ENCODE measurements around the gene SLC49A3.

- no peak for TF ChIP-seq CTCF (conservative IDR thresholded peaks at IDR 0.05; ENCODE audit: low read depth, low read length)
- no peak for TF ChIP-seq EZH2 (IDR thresholded peaks at IDR 0.05; ENCODE audit: borderline replicate concordance, low read depth, low read length, poor library complexity, severe bottlenecking)
These were observed 23.1 kb upstream of the SLC49A3 start for GRCh38 chr4:712093-712492.

Measured in A673 (cell line).